Measurements from ENCODE around the gene CTBP2.

CTBP2 gene

GRCh38 chr10:125200396-125200795 lies 40.0 kb upstream of the CTBP2 start:
- no peak for DNase-seq (ENCODE audit: low read depth, low spot score)
- Histone ChIP-seq H3K27ac (ENCODE audit: low read length) (no peak overlapping the region), H3K4me1 (ENCODE audit: control insufficient read depth, insufficient read depth, low read length) (no peaks in the 10 kb centered on the region), H3K4me3 (ENCODE audit: low read length) (no peak overlapping the region), H3K27me3 (ENCODE audit: control insufficient read depth, insufficient read depth, low read length) (no peaks in the 10 kb centered on the region), H3K36me3 (ENCODE audit: control insufficient read depth, insufficient read depth, low read length) (no peaks in the 10 kb centered on the region), H3K9me3 (ENCODE audit: control insufficient read depth, insufficient read depth, low read length) (no peaks in the 10 kb centered on the region)
- no CpG with 5 or more reads among the region's 3 CpGs for WGBS (ENCODE audit: insufficient coverage, insufficient read length)

- Histone ChIP-seq H3K4me3 (ENCODE audit: low read length) (no peak overlapping the region), H3K36me3 (ENCODE audit: control insufficient read depth, insufficient read depth, low read length) (no peaks in the 10 kb centered on the region), H3K4me1 (ENCODE audit: control insufficient read depth, insufficient read depth, low read length) (no peaks in the 10 kb centered on the region), H3K9me3 (ENCODE audit: control insufficient read depth, insufficient read depth, low read length) (no peaks in the 10 kb centered on the region), H3K27me3 (ENCODE audit: control insufficient read depth, insufficient read depth, low read length) (no peaks in the 10 kb centered on the region), H3K27ac (ENCODE audit: low read length) (no peak overlapping the region)
- no CpG with 5 or more reads among the region's 2 CpGs for WGBS (ENCODE audit: insufficient coverage, insufficient read length)
- no peak for DNase-seq (ENCODE audit: low read depth, low spot score)
These were observed 38.9 kb upstream of the CTBP2 start for GRCh38 chr10:125199270-125199669.

GRCh38 chr10:125194814-125195213 lies 34.5 kb upstream of the CTBP2 start:
- Histone ChIP-seq H3K4me3 (ENCODE audit: low read length) (no peak overlapping the region), H3K27me3 (ENCODE audit: control insufficient read depth, insufficient read depth, low read length) (no peaks in the 10 kb centered on the region), H3K36me3 (ENCODE audit: control insufficient read depth, insufficient read depth, low read length) (no peaks in the 10 kb centered on the region), H3K27ac (ENCODE audit: low read length) (no peak overlapping the region), H3K9me3 (ENCODE audit: control insufficient read depth, insufficient read depth, low read length) (no peaks in the 10 kb centered on the region), H3K4me1 (ENCODE audit: control insufficient read depth, insufficient read depth, low read length) (no peaks in the 10 kb centered on the region)
- DNase-seq (ENCODE audit: low read depth, low spot score): no peak
- no CpG with 5 or more reads among the region's 10 CpGs for WGBS (ENCODE audit: insufficient coverage, insufficient read length)

GRCh38 chr10:125193306-125193877 lies 33.0 kb upstream of the CTBP2 start:
- Histone ChIP-seq H3K36me3 (ENCODE audit: control insufficient read depth, insufficient read depth, low read length) (no peaks in the 10 kb centered on the region), H3K4me1 (ENCODE audit: control insufficient read depth, insufficient read depth, low read length) (no peaks in the 10 kb centered on the region), H3K27me3 (ENCODE audit: control insufficient read depth, insufficient read depth, low read length) (no peaks in the 10 kb centered on the region), H3K27ac (ENCODE audit: low read length) (no peak overlapping the region), H3K9me3 (ENCODE audit: control insufficient read depth, insufficient read depth, low read length) (no peaks in the 10 kb centered on the region), H3K4me3 (ENCODE audit: low read length) (no peak overlapping the region)
- no CpG with 5 or more reads among the region's 11 CpGs for WGBS (ENCODE audit: insufficient coverage, insufficient read length)
- DNase-seq (ENCODE audit: low read depth, low spot score): no peak

- WGBS (ENCODE audit: insufficient coverage, insufficient read length): no CpG with 5 or more reads among the region's 12 CpGs
- H3K36me3 ChIP-seq (ENCODE audit: control insufficient read depth, insufficient read depth, low read length): no peaks in the 10 kb centered on the region
- H3K9me3 ChIP-seq (ENCODE audit: control insufficient read depth, insufficient read depth, low read length): no peaks in the 10 kb centered on the region
- no peaks in the 10 kb centered on the region for H3K27me3 ChIP-seq (ENCODE audit: control insufficient read depth, insufficient read depth, low read length)
- no peak overlapping the region for H3K4me3 ChIP-seq (ENCODE audit: low read length)
- H3K27ac ChIP-seq (ENCODE audit: low read length): no peak overlapping the region
- H3K4me1 ChIP-seq (ENCODE audit: control insufficient read depth, insufficient read depth, low read length): no peaks in the 10 kb centered on the region
- no peak for DNase-seq (ENCODE audit: low read depth, low spot score)
These were observed 32.3 kb upstream of the CTBP2 start for GRCh38 chr10:125192620-125193019.

- no CpG with 5 or more reads among the region's 9 CpGs for WGBS (ENCODE audit: insufficient coverage, insufficient read length)
- no peak for DNase-seq (ENCODE audit: low read depth, low spot score)
- Histone ChIP-seq H3K27ac (ENCODE audit: low read length) (no peak overlapping the region), H3K36me3 (ENCODE audit: control insufficient read depth, insufficient read depth, low read length) (no peaks in the 10 kb centered on the region), H3K4me1 (ENCODE audit: control insufficient read depth, insufficient read depth, low read length) (no peaks in the 10 kb centered on the region), H3K4me3 (ENCODE audit: low read length) (no peak overlapping the region), H3K9me3 (ENCODE audit: control insufficient read depth, insufficient read depth, low read length) (no peaks in the 10 kb centered on the region), H3K27me3 (ENCODE audit: control insufficient read depth, insufficient read depth, low read length) (no peaks in the 10 kb centered on the region)
These were observed 31.6 kb upstream of the CTBP2 start for GRCh38 chr10:125192005-125192404.

GRCh38 chr10:125190946-125191345 lies 30.6 kb upstream of the CTBP2 start:
- H3K27ac ChIP-seq (ENCODE audit: low read length): no peak overlapping the region
- DNase-seq (ENCODE audit: low read depth, low spot score): no peak
- H3K4me1 ChIP-seq (ENCODE audit: control insufficient read depth, insufficient read depth, low read length): no peaks in the 10 kb centered on the region
- no peak overlapping the region for H3K4me3 ChIP-seq (ENCODE audit: low read length)
- H3K27me3 ChIP-seq (ENCODE audit: control insufficient read depth, insufficient read depth, low read length): no peaks in the 10 kb centered on the region
- no CpG with 5 or more reads among the region's 8 CpGs for WGBS (ENCODE audit: insufficient coverage, insufficient read length)
- H3K9me3 ChIP-seq (ENCODE audit: control insufficient read depth, insufficient read depth, low read length): no peaks in the 10 kb centered on the region
- H3K36me3 ChIP-seq (ENCODE audit: control insufficient read depth, insufficient read depth, low read length): no peaks in the 10 kb centered on the region

GRCh38 chr10:125190414-125190813 lies 30.1 kb upstream of the CTBP2 start:
- no CpG with 5 or more reads among the region's 6 CpGs for WGBS (ENCODE audit: insufficient coverage, insufficient read length)
- no peak overlapping the region for H3K27ac ChIP-seq (ENCODE audit: low read length)
- DNase-seq (ENCODE audit: low read depth, low spot score): no peak

GRCh38 chr10:125189162-125189561 lies 28.8 kb upstream of the CTBP2 start:
- DNase-seq (ENCODE audit: low read depth, low spot score): no peak
- no CpG with 5 or more reads among the region's 8 CpGs for WGBS (ENCODE audit: insufficient coverage, insufficient read length)

More at GRCh38 chr10:125190414-125190813, 30.1 kb upstream of the CTBP2 start:
- Histone ChIP-seq H3K36me3 (ENCODE audit: control insufficient read depth, insufficient read depth, low read length) (no peaks in the 10 kb centered on the region), H3K9me3 (ENCODE audit: control insufficient read depth, insufficient read depth, low read length) (no peaks in the 10 kb centered on the region), H3K4me3 (ENCODE audit: low read length) (no peak overlapping the region), H3K4me1 (ENCODE audit: control insufficient read depth, insufficient read depth, low read length) (no peaks in the 10 kb centered on the region), H3K27me3 (ENCODE audit: control insufficient read depth, insufficient read depth, low read length) (no peaks in the 10 kb centered on the region)

GRCh38 chr10:125187238-125188194 lies 27.2 kb upstream of the CTBP2 start:
- Histone ChIP-seq H3K27ac (ENCODE audit: low read length) (no peak overlapping the region), H3K4me3 (ENCODE audit: low read length) (no peak overlapping the region), H3K4me1 (ENCODE audit: control insufficient read depth, insufficient read depth, low read length) (no peaks in the 10 kb centered on the region), H3K36me3 (ENCODE audit: control insufficient read depth, insufficient read depth, low read length) (no peaks in the 10 kb centered on the region), H3K27me3 (ENCODE audit: control insufficient read depth, insufficient read depth, low read length) (no peaks in the 10 kb centered on the region), H3K9me3 (ENCODE audit: control insufficient read depth, insufficient read depth, low read length) (no peaks in the 10 kb centered on the region)
- no peak for DNase-seq (ENCODE audit: low read depth, low spot score)
- no CpG with 5 or more reads among the region's 6 CpGs for WGBS (ENCODE audit: insufficient coverage, insufficient read length)

More at GRCh38 chr10:125189162-125189561, 28.8 kb upstream of the CTBP2 start:
- Histone ChIP-seq H3K4me1 (ENCODE audit: control insufficient read depth, insufficient read depth, low read length) (no peaks in the 10 kb centered on the region), H3K27ac (ENCODE audit: low read length) (no peak overlapping the region), H3K27me3 (ENCODE audit: control insufficient read depth, insufficient read depth, low read length) (no peaks in the 10 kb centered on the region), H3K9me3 (ENCODE audit: control insufficient read depth, insufficient read depth, low read length) (no peaks in the 10 kb centered on the region), H3K4me3 (ENCODE audit: low read length) (no peak overlapping the region), H3K36me3 (ENCODE audit: control insufficient read depth, insufficient read depth, low read length) (no peaks in the 10 kb centered on the region)
